Lower lobe of right lung (tissue), 2 donors: Measurements from ENCODE around the gene TMEM97. TPM values are rescaled to one million over a fixed set of nuclear protein-coding genes. Genes with fewer than 3 reads are reported as not detected.
"Not testable (repeated sequence)": the region's sequence is repeated elsewhere in the genome, so short reads cannot be mapped to it uniquely, and the experiment has no call there.

Experiments
- ATAC-seq, 2 donors: fragments of 200-7000 bp; cut with Tn5 transposase; one replicate each; pipeline ENCODE4 v1.9.1; 2020 to 2022; ENCODE audit warnings: mild to moderate bottlenecking in 2 of 2, moderate library complexity in 2 of 2
- DNase-seq: peaks from one replicate; pipeline ENCODE4 v3.0.0-alpha.2; 2020
- H3K27ac ChIP-seq: fragments of 200-600 bp; one replicate; pipeline ENCODE4 v1.8.0; 2022
- H3K27me3 ChIP-seq: fragments of 200-600 bp; one replicate; pipeline ENCODE4 v1.8.0; 2022; ENCODE audit warnings: low read depth
- H3K36me3 ChIP-seq: fragments of 200-600 bp; one replicate; pipeline ENCODE4 v1.8.0; 2022; ENCODE audit warnings: mild to moderate bottlenecking
- H3K4me1 ChIP-seq: fragments of 200-600 bp; one replicate; pipeline ENCODE4 v1.8.0; 2022
- H3K4me3 ChIP-seq: fragments of 200-600 bp; one replicate; pipeline ENCODE4 v1.8.0; 2022; ENCODE audit warnings: mild to moderate bottlenecking
- H3K9me3 ChIP-seq: fragments of 200-600 bp; one replicate; pipeline ENCODE4 v1.8.0; 2022
- CTCF ChIP-seq: fragments of 200-600 bp; IDR thresholded peaks from one replicate; pipeline ENCODE4 v1.8.0; 2022; ENCODE audit warnings: antibody characterized with exemption, mild to moderate bottlenecking
- intact Hi-C: fragments of 100-400 bp; cut with DNase I; formaldehyde crosslinking; loops from one replicate; pipeline ENCODE4 v1.11.0; 2022
- total RNA-seq: library from RNA; stranded (reverse); fragmentation: NEBNext Ultra II Directional; extraction: Animal tissue kit (Norgen Biotek cat#: 25700); gene quantifications from one replicate; pipeline ENCODE4 v1.2.1, GENCODE V29; 2021
- donor health status: DM: no; HTN: yes; CAD: no; lungs with severe emphysema.

The TMEM97 gene
- total RNA-seq, 1 donor from 2014 or later, result 51.5 TPM

- H3K27ac ChIP-seq, result no peak overlapping the region
- peaks cover 3% of the 10 kb centered on the region for H3K4me1 ChIP-seq
- no peak for DNase-seq
- no peaks in the 10 kb centered on the region for H3K36me3 ChIP-seq
- intact Hi-C loops, result no loop called here
- no peaks in the 10 kb centered on the region for H3K27me3 ChIP-seq
- ATAC-seq, result no peak
- no peaks in the 10 kb centered on the region for H3K9me3 ChIP-seq
- no peak for TF ChIP-seq CTCF
- H3K4me3 ChIP-seq, result no peak overlapping the region
Measured at GRCh38 chr17:28285965-28286364, 33.0 kb upstream of the TMEM97 start.

DNA sequence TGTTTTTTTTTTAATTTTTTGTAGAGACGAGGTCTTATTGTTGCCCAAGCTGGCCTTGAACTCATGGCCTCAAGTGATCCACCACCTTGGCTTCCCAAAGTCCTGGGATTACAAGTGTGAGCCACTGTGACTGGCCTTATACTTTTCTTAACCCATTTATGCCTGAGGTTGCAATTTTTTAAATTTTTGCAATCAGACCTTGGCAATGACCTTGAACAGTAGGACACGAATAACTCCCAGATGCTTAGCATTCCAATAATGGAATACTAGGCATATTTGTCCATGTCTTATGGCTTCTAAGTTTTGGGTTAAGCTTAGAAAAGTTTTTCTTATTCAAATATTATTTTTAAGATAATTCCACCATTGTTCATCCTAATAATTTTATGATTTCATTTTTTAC, 28.3 kb upstream of the TMEM97 start:
- no peak for ATAC-seq
- TF ChIP-seq CTCF, result no peak
- Histone ChIP-seq H3K27ac (no peak overlapping the region), H3K4me3 (no peak overlapping the region), H3K27me3 (no peaks in the 10 kb centered on the region), H3K4me1 (no peaks in the 10 kb centered on the region), H3K9me3 (no peaks in the 10 kb centered on the region), H3K36me3 (no peaks in the 10 kb centered on the region)
- intact Hi-C loops, result no loop called here
- DNase-seq, result no peak

GRCh38 chr17:28291780-28292330, 27.1 kb upstream of the TMEM97 start:
- H3K4me3 ChIP-seq, result no peak overlapping the region
- ATAC-seq, result no peak
- no peak overlapping the region for H3K27ac ChIP-seq
- no peaks in the 10 kb centered on the region for H3K9me3 ChIP-seq
- no peak for DNase-seq
- H3K36me3 ChIP-seq, result no peaks in the 10 kb centered on the region
- no peak for TF ChIP-seq CTCF
- no peaks in the 10 kb centered on the region for H3K27me3 ChIP-seq
- intact Hi-C loops, result no loop called here
- H3K4me1 ChIP-seq, result no peaks in the 10 kb centered on the region

DNA sequence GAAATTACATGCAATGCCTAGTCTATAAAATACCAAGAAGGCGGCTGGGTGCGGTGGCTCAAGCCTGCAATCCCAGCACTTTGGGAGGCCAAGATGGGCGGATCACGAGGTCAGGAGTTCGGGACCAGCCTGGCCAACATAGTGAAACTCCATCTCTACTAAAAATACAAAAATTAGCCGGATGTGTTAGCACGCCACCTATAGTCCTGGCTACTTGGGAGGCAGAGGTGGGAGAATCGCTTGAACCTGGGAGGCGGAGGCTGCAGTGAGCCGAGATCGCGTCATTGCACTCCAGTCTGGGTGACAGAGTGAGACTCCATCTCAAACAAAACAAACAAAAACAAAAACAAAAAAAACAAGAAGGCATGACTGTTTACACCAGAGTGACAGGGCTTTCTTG, 26.1 kb upstream of the TMEM97 start:
- H3K36me3 ChIP-seq, H3K4me3 ChIP-seq, H3K27ac ChIP-seq, H3K4me1 ChIP-seq, DNase-seq, H3K9me3 ChIP-seq, ATAC-seq, H3K27me3 ChIP-seq, intact Hi-C loops: not testable (repeated sequence)

DNA sequence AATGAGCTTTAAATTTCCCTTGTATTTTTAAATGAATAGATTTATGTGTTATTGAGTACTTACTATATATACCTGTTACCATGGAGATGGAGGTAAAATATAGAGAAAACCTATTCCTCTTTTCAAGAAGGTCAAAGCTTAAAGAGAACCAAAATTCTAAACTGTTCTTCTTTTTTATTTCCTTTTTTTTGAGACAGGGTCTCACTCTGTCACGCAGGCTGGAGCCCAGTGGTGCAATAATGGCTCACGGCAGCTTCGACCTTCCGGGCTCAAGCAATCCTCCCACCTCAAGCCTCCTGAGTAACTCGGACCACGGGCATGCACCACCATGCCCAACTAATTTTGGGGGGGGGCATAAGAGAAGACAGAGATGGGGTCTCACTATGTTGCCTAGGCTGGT, 25.0 kb upstream of the TMEM97 start:
- no peak for ATAC-seq
- no peaks in the 10 kb centered on the region for H3K4me1 ChIP-seq
- H3K27ac ChIP-seq, result no peak overlapping the region
- TF ChIP-seq CTCF, result no peak
- intact Hi-C loops, result no loop called here
- H3K27me3 ChIP-seq, result no peaks in the 10 kb centered on the region
- DNase-seq, result no peak
- no peak overlapping the region for H3K4me3 ChIP-seq
- no peaks in the 10 kb centered on the region for H3K36me3 ChIP-seq
- H3K9me3 ChIP-seq, result no peaks in the 10 kb centered on the region

GRCh38 chr17:28295677-28296578, 23.1 kb upstream of the TMEM97 start:
- no peaks in the 10 kb centered on the region for H3K27me3 ChIP-seq
- no peaks in the 10 kb centered on the region for H3K9me3 ChIP-seq
- no peak for DNase-seq
- H3K36me3 ChIP-seq, result no peaks in the 10 kb centered on the region
- no peak overlapping the region for H3K27ac ChIP-seq
- intact Hi-C loops, result no loop called here
- no peak overlapping the region for H3K4me3 ChIP-seq
- ATAC-seq, result no peak
- no peaks in the 10 kb centered on the region for H3K4me1 ChIP-seq
- no peak for TF ChIP-seq CTCF
